ENCODE results near the gene TRAF6.
A peak's percentile ranks its signal among the peaks of the same experiment; 100 is the strongest.

DNA sequence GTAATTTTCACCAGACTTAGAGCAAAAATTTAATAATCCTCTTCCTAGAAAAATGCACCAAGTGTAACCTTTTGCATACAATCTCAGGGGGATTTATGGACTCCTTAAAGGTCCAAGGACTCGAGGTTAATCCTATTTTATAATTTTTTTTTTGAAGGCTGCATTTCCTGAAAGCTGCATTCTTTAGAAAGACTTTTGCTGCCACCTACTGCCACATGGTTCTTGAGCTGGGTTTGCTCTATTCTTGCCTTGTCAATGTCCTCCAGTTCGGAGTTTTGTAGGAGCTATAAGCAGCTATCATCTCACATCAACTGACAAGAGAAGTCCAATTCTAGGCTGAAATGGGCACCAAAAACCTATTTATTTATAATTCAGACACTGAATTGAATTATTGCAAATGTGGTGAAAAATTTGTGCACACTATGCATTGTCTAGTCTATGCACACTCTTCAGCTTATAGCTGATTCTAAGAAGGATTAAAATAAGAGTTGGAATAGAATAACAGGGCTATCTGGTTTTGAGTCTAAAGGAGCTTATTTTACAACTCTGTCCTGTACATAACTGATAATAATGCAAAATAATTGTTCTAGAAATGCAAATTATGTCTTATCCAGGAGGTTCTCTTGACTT, 31.3 kb downstream of the TRAF6 start:
- TF ChIP-seq, protein P1, sequence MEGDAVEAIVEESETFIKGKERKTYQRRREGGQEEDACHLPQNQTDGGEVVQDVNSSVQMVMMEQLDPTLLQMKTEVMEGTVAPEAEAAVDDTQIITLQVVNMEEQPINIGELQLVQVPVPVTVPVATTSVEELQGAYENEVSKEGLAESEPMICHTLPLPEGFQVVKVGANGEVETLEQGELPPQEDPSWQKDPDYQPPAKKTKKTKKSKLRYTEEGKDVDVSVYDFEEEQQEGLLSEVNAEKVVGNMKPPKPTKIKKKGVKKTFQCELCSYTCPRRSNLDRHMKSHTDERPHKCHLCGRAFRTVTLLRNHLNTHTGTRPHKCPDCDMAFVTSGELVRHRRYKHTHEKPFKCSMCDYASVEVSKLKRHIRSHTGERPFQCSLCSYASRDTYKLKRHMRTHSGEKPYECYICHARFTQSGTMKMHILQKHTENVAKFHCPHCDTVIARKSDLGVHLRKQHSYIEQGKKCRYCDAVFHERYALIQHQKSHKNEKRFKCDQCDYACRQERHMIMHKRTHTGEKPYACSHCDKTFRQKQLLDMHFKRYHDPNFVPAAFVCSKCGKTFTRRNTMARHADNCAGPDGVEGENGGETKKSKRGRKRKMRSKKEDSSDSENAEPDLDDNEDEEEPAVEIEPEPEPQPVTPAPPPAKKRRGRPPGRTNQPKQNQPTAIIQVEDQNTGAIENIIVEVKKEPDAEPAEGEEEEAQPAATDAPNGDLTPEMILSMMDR (IDR thresholded peaks at IDR 0.05), result peak; percentile 63
- TF ChIP-seq EZH2 (IDR thresholded peaks at IDR 0.05; ENCODE audit: borderline replicate concordance, insufficient read depth, low read depth, low read length, poor library complexity, severe bottlenecking), result no peak

Measured in B cell (primary cell).